Cerebellar nuclear complex (tissue), 1 donor: ENCODE measurements around the gene ANGPTL4.
"Not testable (repeated sequence)": the region's sequence is repeated elsewhere in the genome, so short reads cannot be mapped to it uniquely, and the experiment has no call there.

Experiments used
- DNase-seq, 2 experiments: peaks; one replicate each; lab custom pipeline; 2025; lab: John Stamatoyannopoulos, UW

Gene ANGPTL4

DNA sequence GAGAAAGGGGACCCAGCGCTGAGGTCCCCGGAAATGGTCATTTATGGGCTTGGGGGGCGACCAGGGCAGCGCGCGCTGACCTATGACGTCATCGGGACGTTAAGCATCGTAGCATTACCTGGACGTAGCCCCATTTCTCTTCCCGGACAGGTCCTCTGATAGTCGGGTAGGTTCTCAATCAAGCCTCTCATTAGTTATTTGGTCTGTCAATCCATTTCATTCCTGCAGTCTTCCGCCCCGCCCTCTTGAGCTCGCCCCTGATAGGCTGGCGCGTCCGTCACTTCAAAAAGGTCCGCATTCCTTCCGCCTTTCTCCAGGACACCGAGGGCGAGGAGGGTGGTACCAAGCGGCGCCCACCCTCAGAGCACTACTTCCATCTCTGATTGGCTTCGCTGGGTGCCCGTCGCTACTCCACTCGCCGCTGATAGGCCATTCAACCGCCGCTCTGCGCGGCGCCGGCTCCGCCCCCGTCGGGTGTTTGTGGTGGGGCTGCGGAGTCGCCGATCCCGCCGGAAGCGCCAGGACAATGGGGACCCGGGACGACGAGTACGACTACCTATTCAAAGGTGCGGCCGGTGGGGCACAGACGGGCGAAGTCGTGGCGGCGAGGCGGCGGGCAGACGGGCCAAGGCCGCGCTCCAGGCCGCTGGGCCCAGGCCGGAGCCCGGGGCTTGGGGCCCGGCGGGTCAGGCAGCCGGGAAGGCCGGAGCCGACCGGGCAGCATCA lies 26.1 kb downstream of the ANGPTL4 start, which contains the start of gene RAB11B:
Gene RAB11B, plus strand, starts transcription at position 470 of the 726 bp plus-strand sequence. Its CDS starts 57 bp downstream, at position 527.
- DNase-seq = peak; percentile 99 to 100

DNA sequence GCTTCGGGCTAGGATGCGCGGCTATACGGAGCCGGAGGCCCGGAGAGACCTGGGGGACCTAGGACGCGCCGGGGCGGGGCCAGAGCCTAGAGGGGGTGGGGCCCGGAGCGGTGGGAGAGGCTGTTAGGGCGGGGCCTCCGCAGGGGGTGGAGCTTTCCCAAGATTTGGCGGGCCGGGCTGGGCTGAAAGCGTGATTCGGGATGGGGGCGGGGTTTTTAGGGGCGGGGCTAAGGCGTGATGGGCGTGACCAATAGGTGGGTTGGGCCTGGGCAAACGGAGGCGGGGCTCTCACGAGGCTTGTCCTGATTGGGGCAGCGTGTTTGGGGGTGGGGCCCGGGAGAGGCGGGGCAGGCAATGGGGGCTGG lies 26.6 kb downstream of the ANGPTL4 start:
- DNase-seq = peak in 1 of 2 experiments; percentile 29

GRCh38 chr19:8391198-8392016 lies 27.5 kb downstream of the ANGPTL4 start:
- no peak for DNase-seq

DNA sequence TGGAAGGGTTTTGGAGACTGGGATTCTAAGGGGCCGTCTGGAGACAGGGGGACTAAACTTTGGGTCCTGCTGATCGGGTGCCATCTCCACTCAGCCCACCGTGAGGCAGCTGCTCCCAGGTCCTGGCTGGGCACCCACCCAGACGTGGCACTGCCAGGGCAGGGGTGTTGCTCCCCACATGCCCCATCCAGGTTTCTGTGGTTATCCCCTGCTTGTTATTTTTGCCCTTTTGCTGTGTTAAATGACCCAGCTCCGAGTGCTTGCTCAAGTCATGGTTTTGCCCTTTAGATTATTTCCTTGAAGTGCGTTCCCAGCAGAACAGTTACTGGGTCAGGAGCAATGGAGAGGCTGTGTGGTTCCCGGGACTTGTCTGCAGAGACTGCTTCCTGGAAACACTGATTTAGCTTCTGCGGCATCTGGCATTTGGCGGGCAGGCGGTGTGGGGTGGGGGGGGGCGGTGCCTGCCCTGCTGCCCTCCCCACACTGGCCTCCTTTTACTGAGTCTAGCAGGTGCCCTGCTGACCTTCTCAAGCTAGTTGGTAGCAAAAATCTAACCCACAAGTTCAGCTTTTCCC lies 28.1 kb downstream of the ANGPTL4 start:
- DNase-seq = no peak

- DNase-seq = no peak
Measured at GRCh38 chr19:8393192-8393870, 29.4 kb downstream of the ANGPTL4 start.

DNA sequence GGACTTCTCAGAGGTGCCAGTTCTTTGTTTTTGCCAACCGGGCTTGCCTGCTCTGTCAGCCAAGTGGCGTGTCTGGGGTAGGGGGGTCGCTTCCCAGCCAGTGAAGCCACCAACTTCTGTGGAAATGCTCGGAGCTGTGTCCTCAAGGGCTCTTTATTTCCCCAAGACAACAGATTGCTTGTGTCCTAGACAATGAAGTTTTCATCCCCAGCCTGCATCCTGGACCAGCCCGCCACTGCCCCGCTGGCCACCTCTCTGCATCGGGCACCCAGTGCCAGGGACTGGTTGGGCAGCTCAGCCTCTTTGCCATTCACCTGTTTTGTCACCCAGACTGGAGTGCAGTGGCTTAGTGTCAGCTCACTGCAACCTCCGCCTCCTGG lies 29.9 kb downstream of the ANGPTL4 start:
- DNase-seq = no peak

GRCh38 chr19:8395621-8396082 lies 31.7 kb downstream of the ANGPTL4 start:
- DNase-seq = no peak

DNA sequence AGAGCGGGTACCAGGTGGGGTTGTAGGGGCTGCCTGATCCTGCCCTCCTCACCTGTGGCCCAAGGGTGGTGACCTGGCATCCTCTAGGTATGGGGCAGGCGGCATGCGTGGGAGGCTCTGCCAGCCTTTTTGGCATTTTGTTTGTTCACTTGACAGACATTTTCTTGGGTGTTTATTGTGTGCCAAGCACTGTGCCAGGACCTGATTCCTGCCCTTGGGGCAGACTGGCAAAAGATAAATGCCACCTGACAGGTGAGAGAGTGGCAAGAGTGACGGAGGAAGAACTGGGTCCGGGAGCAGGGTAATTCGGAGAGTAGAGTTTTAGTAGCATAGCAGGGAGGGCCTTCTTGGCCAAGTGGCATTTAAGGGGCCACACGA lies 32.2 kb downstream of the ANGPTL4 start:
- DNase-seq = no peak

DNA sequence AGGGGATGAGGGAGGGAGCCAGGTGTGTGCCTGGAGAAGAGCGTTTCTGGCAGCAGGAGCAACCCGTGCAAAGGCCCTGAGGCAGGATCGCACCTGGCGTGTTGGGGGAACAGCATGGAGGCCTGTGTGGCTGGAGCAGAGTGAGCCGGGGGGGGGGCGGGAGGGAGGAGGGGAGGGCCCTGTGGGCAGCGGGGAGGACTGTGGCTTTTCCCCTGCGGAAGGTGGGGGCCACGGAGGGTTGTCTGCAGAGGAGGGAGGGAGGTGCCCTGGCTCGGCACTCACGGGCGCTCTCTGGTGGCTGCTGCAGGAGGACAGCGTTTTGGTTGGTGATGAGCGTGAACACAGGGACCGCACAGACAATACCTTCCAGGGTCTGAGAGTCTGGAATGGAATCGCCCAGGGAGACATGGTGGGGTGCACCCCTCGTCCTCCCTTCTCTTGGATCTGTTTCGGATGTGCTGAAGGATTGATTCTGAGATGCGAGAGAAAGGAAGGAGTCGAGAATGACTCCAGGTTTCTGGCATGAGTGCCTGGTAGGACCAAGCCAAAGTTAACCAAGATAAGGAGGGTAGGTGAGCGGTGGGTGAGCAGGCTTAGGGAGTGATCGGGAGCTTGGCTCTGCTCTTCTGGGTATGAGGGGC lies 32.7 kb downstream of the ANGPTL4 start:
- DNase-seq = no peak

DNA sequence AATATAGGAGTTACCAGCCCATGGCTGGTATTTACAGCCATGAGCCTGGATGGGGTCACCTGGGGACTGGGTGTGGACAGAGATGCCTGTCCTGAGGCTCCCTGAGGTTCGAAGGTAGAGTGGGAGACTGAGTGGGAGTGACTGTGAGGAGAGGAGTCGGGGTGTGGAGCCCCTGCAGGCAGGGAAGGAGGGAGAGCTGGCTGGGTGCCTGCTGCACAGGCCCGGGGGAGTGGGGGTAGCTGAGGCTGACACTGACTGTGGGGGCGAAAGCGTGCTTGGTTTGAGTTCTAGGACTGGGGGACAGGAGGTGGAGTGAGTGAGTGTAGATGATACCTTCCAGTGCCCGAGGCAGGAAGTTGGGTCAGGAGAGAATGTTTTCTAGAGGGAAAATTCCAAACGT lies 33.3 kb downstream of the ANGPTL4 start:
- DNase-seq = no peak

DNA sequence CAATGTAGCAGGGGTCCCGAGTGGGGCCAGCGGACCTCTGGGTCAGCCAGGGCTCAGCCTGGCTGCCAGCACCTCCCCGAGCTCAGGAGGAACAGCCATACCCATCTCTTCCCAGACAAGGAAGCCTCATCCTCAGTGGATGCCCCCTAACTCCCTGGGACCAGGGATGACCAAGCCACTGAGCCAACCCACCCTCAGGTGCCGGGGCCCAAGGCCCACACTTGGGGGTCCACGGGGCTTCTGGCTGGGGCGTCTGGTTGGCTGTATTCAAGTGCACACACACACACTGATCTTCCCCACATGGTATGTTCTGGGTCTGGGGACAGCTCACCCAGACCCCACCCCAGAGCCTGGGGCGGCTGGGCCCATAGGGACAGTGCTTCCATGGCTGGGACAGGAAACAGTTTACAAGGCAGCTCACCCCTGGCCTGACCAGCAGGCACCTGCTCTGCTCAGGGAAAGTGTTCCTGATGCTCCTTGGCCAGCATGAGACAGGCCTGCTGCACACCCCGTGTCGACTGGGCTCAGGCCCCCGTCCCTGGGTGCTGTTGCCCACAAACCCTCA lies 33.9 kb downstream of the ANGPTL4 start:
- DNase-seq = no peak

DNA sequence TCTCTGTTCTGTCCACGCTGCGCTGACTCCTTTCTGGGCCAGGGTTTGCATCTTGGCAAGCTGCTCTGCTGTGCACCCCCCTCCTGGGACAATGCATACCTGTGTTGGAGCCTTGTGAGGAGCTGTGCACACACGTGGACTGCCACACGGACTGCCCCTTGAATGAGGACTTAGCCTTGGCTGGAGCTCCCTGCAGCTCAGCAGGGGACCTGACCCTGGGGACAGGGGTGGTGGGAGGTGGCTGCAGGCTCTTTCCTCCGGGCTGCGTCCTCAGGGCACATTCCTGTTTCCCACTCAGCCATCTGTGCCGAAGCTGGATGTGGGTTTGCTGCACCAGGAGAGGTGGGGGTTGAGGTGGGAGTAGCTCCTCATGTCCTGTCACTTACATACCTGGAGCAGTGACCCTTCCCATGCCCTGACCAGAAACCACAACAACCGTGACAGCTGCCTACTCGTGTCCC lies 34.4 kb downstream of the ANGPTL4 start:
- no peak for DNase-seq

DNA sequence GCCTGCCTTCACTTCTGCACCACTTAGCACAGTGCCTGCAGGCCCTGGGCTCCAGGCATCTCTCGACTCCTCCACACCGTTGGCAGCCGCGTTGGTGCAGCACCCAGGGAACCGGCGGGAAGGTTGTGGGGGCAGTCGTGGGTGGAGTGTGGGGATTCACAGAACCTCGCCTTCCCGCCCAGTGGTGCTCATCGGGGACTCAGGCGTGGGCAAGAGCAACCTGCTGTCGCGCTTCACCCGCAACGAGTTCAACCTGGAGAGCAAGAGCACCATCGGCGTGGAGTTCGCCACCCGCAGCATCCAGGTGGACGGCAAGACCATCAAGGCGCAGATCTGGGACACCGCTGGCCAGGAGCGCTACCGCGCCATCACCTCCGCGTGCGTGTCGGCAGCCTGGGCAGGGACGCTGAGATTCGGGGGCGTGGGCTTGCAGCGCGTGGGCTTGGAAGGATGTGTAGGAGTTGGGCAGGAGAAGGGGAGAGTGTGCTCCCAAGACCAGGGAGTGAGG lies 35.8 kb downstream of the ANGPTL4 start:
- DNase-seq = no peak

GRCh38 chr19:8401981-8402411 lies 38.0 kb downstream of the ANGPTL4 start:
- DNase-seq = no peak

- no peak for DNase-seq
Measured at GRCh38 chr19:8403098-8403819, 39.3 kb downstream of the ANGPTL4 start.

DNA sequence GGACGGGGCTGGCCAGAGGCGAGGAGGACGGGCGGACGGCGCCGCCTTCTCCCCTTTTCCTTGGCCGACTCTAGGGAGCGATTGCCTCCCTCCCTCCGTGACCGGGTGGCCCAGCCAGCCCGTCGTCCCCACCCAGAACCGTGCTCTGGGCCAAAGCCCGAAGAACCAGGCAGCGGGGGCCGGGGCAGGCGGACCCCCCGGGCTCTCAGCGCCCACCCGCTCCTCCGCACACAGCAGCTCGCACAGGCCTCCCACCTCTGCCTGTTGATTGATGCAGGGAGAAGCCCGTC lies 39.8 kb downstream of the ANGPTL4 start:
- DNase-seq = no peak

DNA sequence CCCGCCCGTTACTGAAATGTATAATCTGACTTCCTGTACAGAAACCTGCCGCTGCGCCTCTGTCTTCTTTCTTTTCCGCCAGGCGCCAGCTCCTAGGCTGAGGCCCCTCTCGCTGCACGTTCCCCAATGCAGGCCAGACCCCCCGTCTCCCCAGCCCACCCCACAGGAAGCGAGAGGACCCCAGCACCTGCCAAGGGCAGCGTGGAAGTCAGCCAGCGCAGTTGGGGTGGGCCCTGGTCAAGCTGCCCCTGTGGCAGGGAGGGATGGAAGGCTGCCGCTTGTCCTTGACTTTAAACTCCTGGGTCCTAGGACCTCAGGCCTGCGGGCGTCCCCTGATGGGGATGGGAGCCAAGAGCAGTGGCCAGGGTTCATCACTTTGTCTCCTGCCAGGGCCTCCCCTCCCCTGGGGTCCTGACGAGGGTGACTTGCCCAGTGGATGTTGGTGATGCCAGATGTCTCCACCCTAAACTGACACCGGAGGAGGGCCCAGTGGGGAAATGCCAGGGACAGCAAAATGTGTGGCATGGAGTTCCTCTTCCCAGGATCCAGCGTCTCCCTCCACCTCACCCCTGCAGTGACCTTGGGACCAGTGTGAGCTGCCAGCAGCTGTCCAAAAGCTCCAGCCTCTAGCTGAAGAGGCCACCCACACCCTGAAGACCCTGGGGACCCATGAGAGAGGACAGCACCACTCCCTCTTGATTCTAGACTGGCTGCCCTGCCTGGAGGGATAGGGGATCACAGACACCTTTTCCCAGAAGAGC lies 40.6 kb downstream of the ANGPTL4 start:
- no peak for DNase-seq

DNA sequence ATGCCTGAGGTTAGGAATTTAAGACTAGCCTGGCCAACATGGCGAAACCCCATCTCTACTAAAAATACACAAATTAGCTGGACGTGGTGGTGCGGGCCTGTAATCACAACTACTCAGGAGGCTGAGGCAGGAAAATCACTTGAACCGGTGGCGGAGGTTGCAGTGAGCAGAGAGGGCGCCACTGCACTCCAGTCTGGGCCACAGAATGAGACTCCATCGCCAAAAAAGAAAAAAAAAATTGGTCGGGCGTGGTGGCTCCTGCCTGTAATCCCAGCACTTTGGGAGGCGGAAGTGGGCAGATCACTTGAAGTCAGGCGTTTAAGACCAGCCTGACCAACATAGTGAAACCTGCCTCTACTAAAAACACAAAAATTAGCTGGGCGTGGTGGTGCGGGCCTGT lies 46.8 kb downstream of the ANGPTL4 start:
- DNase-seq = not testable (repeated sequence)

GRCh38 chr19:8412783-8413628 lies 49.1 kb downstream of the ANGPTL4 start, which contains the start of gene MARCHF2:
Gene MARCHF2, plus strand, starts transcription at chr19:8413305. Its CDS starts 8,536 bp downstream, at chr19:8421841.
- DNase-seq = peak; percentile 65 to 70
